HG02763 (cell line): Measurements from ENCODE around the gene PLEKHF1.

ENCODE experiments used
- ATAC-seq: cut with Tn5 transposase; IDR thresholded peaks from one replicate; pipeline ENCODE4 v1.9.1; 2021; ENCODE audit warnings: mild to moderate bottlenecking, moderate library complexity; ENCODE audit not compliant: unreplicated experiment

PLEKHF1 gene

DNA sequence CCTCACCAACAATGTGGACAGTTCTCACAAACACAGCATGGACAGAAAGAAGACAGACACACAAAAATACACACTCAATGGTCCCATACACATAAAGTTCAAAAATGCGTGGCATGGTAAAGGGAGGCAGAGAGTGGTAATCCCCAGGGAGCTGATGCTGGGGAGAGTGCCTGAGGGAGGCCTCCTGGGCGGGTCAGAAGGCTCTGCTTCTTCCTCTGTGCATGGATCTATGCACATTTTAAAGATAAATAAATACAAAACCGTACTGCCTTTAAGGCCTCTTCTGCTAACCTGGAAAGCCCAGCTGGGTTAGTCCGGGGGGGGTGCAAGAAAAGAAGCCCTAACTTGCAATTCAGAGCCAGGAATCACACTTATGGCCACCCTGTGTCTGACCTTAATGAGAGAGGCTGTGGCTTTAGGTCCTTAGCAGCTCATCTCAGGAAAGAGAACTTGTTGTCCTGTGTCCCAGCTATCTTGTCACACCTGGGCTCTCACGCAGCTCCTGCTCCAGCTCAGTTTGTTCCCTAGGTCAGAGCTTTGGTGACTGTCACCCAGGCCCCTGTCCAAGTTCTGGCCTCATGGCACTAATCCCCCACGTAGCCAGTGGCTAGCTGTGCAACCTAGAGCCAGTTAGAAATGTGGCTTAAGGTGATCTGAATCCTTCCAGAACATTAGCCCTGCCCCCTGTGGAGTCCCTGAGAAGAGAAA, 30.7 kb upstream of the PLEKHF1 start:
- ATAC-seq: no peak

GRCh38 chr19:29635963-29636362, 29.3 kb upstream of the PLEKHF1 start:
- no peak for ATAC-seq

DNA sequence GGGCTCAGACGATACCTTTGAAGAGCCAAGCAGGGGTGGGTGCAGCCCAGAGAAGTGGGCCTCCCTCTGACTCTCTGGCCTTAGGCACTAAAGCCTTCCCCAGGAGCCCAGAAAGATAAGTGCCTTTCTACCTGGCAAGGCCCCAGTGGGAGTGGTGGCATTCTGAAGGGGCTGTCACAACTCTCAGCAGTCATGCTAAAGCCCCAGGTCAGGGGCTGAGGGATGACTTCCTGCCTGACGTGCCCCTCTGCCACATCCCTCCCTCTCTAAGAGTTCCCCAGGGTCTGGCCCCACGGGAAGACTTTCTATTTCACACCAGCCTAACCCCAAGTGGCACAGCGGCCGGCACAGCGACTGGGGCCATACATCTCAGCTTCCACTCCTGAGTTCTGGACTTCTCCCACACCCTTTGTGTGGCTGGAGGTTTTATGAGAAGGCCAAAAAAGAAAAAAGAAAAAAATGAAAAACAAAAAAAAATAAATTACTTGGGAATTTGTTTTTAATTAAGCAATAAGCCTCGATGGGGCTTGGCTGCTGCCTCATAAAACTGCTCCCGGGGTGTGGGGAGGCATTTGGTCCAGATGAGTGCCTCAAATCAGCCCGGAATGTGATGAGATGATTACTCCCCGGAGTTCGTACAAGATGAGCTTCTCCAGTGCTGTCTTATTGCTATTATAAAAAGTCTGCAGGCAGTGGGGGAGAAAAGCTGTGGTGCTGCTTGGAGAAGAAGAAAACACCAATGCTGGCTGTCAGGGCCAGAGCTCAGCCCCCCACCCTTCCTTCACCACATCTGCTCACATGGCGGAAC, 28.5 kb upstream of the PLEKHF1 start:
- no peak for ATAC-seq

GRCh38 chr19:29639086-29639485, 26.2 kb upstream of the PLEKHF1 start:
- ATAC-seq: no peak

DNA sequence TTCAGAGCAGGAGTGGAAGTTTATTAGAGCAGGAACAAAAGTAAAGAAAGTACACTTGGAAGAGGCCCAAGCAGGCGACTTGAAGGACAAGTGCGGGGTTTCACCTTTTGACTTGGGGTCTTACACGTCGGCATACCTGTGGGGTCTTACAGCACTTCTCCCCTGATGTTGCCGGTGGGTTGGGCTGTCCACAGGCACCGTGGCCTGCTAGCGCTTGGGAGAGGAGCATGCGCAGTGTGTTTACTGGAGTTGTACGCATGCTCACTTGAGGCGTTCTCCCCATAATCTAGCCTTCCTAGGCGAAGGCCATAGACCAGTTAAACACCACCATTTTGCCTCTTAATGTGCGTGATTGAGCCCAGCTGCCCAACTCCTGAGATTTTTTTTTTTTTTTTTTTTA, 25.0 kb upstream of the PLEKHF1 start:
- ATAC-seq: no peak

DNA sequence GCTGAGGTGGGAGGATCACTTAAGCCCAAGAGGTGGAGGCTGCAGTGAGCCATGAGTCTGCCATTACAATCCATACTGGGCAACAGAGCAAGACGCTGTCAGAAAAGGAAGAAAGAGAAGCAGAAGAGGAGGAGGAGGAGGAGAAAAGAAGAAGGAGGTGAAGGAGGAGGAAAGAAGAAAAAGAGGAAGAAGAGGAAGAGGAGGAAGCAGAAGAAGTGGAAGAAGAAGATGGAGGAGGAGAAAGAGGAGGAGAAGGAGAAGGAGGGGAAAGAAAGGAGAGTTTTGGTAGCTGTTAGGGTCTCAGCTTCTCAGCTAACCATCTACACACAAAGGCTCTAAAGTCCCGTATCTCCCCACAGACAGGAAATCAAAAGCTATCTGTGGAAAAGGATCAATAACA, 23.7 kb upstream of the PLEKHF1 start:
- no peak for ATAC-seq

DNA sequence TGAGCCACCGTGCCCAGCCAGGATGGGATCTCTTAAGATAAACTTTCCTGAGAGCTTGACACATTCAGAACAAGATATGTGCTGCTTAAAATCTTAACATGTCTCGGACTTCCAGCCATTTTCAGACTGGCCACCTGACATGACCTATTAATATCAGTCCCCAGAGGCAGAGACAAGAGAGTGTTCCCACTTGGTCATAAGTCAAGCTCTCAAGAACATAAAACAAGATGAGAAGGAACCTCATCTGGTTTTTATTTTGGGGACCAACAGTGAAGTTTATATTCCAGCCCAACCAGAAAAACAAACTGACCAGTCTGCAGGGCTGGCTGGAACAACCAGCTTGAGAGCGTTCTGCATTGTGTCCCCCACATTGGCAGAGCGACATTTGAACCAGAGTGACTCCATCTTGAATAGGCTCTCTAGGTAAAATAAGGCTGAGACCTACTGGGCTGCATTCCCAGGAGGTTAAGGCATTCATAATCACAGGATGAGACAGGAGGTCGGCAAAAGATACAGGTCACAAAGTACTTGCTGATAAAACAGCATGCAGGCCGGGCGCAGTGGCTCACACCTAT, 21.8 kb upstream of the PLEKHF1 start:
- no peak for ATAC-seq

DNA sequence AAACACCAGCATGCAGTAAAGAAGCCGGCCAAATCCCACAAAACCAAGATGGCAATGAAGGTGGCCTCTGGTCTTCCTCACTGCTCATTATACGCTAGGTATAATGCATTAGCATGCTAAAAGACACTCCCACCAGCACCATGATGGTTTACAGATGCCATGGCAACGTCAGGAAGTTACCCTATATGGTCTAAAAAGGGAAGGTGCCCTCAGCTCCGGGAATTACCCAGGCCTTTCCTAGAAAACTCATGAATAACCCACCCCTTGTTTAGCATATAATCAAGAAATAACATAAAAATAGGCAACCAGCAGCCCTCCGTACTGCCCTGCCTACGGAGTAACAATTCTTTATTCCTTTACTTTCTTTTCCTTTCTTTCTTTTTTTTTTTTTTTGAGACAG, 21.1 kb upstream of the PLEKHF1 start:
- no peak for ATAC-seq

DNA sequence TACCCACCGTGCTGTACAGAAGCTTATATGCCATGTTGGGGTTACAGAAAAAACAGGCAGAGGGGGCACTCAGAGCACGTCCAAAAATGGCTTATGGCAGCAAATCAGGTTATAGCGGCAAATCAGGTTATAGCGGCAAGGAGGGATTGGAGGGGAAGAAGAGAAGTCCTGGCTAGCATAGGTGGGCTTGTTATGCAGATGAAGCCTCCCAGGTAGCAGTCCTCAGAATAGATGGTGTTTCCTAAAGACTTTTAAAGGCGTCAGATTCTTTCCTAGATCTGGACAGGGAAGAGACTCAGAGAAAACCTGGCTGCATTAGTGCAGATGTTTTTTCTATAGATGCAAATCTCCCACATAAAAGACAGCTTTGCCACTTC, 19.8 kb upstream of the PLEKHF1 start:
- no peak for ATAC-seq

- no peak for ATAC-seq
These were observed 19.4 kb upstream of the PLEKHF1 start for GRCh38 chr19:29645911-29646310.

GRCh38 chr19:29650772-29651387, 14.4 kb upstream of the PLEKHF1 start:
- ATAC-seq: no peak

- ATAC-seq: no peak
These were observed 13.5 kb upstream of the PLEKHF1 start for GRCh38 chr19:29651622-29652394.

GRCh38 chr19:29653398-29653797, 11.9 kb upstream of the PLEKHF1 start:
- no peak for ATAC-seq

DNA sequence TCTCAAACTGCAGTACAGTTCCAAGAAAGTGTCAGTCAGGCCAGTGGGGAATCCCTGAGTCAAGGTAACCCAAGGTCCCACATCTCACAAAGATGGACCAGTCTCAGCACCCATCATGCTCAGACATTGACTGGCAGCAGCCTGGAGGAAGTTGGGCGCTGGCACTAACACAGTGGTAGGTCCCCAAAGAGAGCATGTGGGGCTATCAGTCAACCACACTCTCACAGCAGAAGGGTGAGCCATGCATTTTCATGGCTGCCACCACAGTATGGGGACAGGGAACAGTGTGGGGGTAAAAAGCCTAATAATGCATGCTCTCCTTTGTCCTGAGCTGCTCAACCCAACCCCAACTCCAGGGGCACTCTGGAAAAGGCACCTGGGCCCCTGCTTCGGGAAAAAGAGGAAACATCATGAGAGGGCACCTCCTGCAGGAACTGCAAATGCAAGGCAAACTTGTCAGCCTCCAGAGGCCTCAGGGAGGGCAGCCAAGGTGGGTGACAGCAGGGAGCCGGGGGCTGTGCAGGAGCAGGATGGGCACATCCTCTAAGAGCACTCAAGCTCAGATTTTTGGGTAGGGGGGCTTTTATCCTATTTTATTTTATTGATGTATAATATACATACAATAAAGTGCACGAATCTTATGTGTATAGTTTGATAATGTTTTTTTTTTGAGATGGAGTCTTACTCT, 9.5 kb upstream of the PLEKHF1 start:
- ATAC-seq: no peak

DNA sequence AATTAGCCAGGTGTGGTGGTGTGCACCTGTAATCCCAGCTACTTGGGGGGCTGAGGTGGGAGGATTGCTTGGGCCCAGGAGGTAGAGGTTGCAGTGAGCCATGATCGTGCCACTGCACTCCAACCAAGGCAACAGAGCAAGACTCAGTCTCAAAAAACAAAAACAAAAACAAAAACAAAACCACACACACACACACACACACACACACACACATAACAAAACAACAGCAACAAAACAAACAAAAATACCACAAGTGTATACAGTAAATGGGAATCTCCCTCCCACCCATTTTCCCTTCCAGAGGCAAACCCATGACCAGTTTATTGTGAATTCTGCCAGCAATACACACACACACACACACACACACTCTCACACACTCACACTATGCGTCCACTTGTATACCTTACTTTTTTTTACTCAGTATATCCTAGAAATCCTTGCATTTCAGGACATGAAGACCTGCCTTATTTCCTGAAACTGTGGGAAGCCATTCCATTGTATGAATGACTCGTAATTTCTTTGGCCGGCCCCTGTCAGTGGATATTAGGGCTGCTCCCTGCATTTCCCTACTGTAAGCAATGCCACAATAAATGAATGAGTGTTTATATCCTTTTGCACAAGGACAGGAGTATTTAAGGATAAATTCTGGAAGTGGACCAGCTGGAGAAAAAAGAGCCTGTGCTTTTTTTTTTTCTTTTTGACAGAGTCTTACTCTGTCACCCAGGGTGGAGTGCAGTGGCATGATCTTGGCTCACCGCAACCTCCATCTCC, 6.9 kb upstream of the PLEKHF1 start:
- no peak for ATAC-seq

DNA sequence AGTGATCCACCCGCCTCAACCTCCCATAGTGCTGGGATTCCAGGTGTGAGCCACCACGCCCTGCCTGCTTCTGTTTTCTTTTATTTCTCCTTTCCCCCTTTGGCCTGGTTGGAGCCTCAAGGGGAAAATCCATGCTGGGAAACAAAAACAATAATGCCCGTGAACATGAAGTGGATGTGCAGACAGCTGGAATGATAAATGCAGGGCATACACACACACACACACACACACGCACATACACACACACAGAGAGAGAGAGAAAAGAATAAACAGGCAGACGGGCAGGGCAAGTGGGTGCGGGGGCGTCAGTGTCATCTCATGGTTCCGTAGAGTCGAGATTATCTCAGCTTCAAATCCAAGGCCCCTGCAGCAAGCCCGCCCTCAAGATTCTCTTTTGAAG, 4.4 kb upstream of the PLEKHF1 start:
- no peak for ATAC-seq

DNA sequence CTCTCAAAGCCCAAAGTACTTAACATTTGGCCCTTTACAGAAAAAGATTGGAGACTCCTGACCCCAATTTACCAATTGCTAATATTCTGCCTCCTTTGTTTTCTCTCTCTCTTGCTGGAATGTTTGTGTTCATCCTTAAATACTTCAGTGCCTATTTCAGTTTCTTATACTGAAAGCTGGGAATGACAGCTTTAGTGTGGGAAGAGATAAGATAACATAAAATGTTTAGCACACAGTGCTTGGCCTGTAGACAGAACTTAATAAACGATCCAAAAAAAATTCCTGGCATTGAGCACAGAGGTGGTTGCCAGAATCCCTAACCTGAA, 3.0 kb upstream of the PLEKHF1 start:
- no peak for ATAC-seq

GRCh38 chr19:29662604-29663404, 2.5 kb upstream of the PLEKHF1 start:
- no peak for ATAC-seq
